ENCODE measurements around the gene HDHD5. TPM values are rescaled to one million over a fixed set of nuclear protein-coding genes. Genes with fewer than 3 reads are reported as not detected.

The HDHD5 gene
- total RNA-seq, 1 donor from 2014 or later: 42.3 TPM

DNA sequence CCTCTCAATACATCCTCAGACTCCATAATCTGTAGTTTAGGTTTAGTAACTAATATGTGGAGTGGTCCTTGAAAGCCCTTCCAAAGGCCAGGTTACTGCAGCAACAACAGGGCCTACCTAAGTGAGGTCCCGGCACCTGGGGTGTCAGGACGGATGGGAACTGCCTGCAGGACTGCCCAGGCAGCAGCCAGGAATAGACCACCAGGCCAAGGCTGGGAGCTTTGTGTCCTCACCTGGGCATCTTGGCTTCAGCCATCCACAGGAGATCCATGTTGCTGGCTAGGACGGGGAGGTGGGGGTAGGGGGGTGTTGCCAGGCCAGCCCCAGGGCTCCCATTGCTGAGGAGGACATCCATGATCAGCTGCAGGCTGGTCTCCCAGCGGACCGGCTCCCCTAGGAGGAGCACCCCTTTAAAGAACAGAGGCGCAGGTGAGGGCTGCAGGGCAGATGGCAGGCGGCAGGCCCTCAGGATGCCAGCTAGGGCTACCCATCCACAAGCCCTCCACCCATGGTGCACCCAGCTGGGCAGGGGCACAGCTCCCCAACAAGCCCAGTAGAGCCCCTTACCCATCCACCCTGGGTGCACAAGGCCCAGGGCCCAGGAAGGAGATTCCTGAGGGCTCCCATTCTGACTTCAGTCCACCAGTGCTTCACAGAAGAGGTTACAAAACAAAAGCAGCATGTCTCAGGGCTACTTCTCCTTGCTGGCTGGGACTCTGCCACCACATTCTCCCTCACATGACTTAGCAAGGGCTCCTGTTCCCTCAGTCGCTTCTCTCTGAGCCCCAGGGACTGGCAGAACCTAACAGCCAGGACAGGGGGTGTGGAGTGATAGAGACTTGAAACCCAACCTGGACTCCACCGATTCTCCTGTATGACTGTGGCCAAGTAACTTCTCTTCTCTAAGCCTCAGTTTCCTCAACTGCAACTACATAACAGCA is 18.0 kb downstream of the HDHD5 start:
- no peaks in the 10 kb centered on the region for H3K4me1 Mint-ChIP-seq
- no peaks in the 10 kb centered on the region for H3K27me3 Mint-ChIP-seq (ENCODE audit: low read depth)
- H3K36me3 Mint-ChIP-seq: peaks cover 19% of the 10 kb centered on the region
- no peaks in the 10 kb centered on the region for H3K9me3 Mint-ChIP-seq
- TF ChIP-seq, protein P1, sequence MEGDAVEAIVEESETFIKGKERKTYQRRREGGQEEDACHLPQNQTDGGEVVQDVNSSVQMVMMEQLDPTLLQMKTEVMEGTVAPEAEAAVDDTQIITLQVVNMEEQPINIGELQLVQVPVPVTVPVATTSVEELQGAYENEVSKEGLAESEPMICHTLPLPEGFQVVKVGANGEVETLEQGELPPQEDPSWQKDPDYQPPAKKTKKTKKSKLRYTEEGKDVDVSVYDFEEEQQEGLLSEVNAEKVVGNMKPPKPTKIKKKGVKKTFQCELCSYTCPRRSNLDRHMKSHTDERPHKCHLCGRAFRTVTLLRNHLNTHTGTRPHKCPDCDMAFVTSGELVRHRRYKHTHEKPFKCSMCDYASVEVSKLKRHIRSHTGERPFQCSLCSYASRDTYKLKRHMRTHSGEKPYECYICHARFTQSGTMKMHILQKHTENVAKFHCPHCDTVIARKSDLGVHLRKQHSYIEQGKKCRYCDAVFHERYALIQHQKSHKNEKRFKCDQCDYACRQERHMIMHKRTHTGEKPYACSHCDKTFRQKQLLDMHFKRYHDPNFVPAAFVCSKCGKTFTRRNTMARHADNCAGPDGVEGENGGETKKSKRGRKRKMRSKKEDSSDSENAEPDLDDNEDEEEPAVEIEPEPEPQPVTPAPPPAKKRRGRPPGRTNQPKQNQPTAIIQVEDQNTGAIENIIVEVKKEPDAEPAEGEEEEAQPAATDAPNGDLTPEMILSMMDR (IDR thresholded peaks at IDR 0.05; ENCODE audit: unreplicated experiment): no peak
- H3K27ac Mint-ChIP-seq: no peak overlapping the region
- H3K4me3 Mint-ChIP-seq: no peak overlapping the region
- DNase-seq (ENCODE audit: low spot score in 2 of 2, unreplicated experiment in 2 of 2): no peak

DNA sequence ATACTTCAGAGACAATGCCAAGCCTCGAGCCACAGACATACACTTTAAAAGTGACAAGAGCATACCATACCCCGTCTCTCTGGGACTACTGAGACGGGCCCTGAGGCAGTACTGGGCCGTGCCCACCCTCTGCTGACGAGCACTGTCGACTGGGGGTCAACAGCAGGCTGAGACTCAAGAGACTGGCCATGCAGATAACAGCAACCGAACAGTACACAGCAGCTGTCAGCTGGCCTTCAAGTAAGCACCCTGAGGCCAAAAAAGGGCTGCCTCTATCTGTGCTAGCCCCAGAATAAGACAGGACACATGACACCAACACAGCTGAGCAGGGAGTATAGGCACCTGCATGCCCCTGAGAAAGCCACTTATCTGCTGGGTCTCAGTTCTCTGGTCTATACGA is 19.1 kb downstream of the HDHD5 start:
- Mint-ChIP-seq H3K36me3 (peaks cover 19% of the 10 kb centered on the region), H3K27me3 (ENCODE audit: low read depth) (no peaks in the 10 kb centered on the region), H3K4me3 (no peak overlapping the region), H3K27ac (no peak overlapping the region), H3K4me1 (no peaks in the 10 kb centered on the region), H3K9me3 (no peaks in the 10 kb centered on the region)
- TF ChIP-seq, protein P1 (IDR thresholded peaks at IDR 0.05; ENCODE audit: unreplicated experiment): no peak
- no peak for DNase-seq (ENCODE audit: low spot score in 2 of 2, unreplicated experiment in 2 of 2)

DNA sequence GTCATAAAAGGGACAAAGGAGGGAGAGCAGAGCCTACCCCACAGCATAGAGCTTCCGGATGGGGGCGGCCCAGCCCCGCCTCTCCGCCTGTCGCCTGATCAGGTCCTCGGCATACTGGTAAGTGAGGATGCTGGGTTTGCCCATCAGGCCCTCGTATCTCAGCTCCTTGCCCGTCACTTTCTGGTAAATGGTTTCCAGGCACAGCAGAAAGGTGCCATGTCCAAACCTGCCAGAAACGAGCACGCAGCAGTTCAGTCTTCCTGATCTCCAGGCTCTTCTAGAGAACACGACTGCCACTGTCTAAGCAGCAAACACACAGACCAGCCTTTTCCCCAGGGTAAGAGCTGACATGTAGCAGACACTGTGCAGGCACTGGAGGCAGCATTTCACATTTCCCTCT is 20.6 kb downstream of the HDHD5 start:
- Mint-ChIP-seq H3K4me3 (no peak overlapping the region), H3K36me3 (peaks cover 16% of the 10 kb centered on the region), H3K4me1 (no peaks in the 10 kb centered on the region), H3K9me3 (no peaks in the 10 kb centered on the region), H3K27me3 (ENCODE audit: low read depth) (no peaks in the 10 kb centered on the region), H3K27ac (no peak overlapping the region)
- no peak for DNase-seq (ENCODE audit: low spot score in 2 of 2, unreplicated experiment in 2 of 2)
- TF ChIP-seq, protein P1 (IDR thresholded peaks at IDR 0.05; ENCODE audit: unreplicated experiment): no peak

DNA sequence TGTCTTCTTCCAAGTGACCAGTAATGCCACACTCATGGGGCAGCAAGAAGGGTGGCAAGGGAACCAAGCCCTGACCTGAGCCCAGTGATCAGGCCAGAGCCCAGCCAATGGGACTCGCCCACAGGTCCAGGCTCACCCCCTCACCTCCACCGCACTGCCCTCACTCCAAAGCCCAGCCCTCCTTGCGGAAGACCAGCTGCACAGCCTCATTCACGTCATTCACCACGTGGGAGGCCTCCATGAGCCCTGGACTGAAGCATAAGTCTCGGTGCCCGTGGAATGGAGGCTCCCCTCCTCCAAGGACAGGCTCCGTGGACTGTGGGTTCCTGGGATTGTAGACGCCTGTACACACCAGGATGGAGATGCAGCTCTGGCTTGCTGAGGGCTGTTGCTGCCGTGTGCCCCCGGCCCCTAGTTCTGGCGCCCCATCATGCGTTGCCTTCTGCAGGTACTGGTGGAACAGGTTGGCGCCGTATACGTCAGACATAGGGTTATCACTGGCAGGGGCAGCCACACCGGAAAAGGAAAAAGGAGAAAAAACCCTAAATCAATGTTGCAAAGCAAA is 21.1 kb downstream of the HDHD5 start:
- Mint-ChIP-seq H3K9me3 (no peaks in the 10 kb centered on the region), H3K36me3 (peaks cover 14% of the 10 kb centered on the region), H3K4me3 (no peak overlapping the region), H3K27me3 (ENCODE audit: low read depth) (no peaks in the 10 kb centered on the region), H3K27ac (no peak overlapping the region), H3K4me1 (no peaks in the 10 kb centered on the region)
- no peak for DNase-seq (ENCODE audit: low spot score in 2 of 2, unreplicated experiment in 2 of 2)
- TF ChIP-seq, protein P1 (IDR thresholded peaks at IDR 0.05; ENCODE audit: unreplicated experiment): no peak

DNA sequence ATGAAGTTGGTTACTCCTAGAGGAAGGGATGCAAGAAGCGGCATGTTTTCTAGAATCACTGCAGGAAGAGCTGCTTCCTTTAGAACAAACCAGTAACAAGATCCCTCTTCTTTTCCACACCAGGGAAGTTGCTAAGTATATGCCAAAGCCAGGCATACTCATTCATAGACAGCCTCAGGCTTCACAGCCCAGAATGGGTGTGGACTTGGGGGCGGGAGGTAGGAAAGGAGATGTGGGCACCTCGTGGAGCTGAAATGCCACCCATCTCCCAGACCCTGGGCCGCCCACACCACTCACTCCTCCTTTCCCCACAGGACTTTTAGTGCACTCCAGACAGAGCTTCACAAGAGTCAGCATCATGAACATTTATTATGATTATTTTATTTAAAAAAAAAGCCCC is 21.9 kb downstream of the HDHD5 start:
- Mint-ChIP-seq H3K27ac (no peak overlapping the region), H3K36me3 (peaks cover 10% of the 10 kb centered on the region), H3K9me3 (no peaks in the 10 kb centered on the region)

More for the DNA sequence above, 21.9 kb downstream of the HDHD5 start:
- no peak overlapping the region for H3K4me3 Mint-ChIP-seq
- DNase-seq (ENCODE audit: low spot score in 2 of 2, unreplicated experiment in 2 of 2): no peak
- H3K4me1 Mint-ChIP-seq: no peaks in the 10 kb centered on the region
- TF ChIP-seq, protein P1 (IDR thresholded peaks at IDR 0.05; ENCODE audit: unreplicated experiment): no peak
- no peaks in the 10 kb centered on the region for H3K27me3 Mint-ChIP-seq (ENCODE audit: low read depth)

Measured in mesothelial cell of epicardium (in vitro differentiated cells).